ENCODE data around the gene EIF1B.
"Not testable (repeated sequence)": the region's sequence is repeated elsewhere in the genome, so short reads cannot be mapped to it uniquely, and the experiment has no call there.

Gene EIF1B

GRCh38 chr3:40309418-40309924, at the start of gene EIF1B:
EIF1B (plus strand) TSS chr3:40309707; CDS start chr3:40309942, 235 bp downstream.
- intact Hi-C loops (cut with DNase I), result loop anchor here (2.0 to 5.0 kb wide), 2 partner anchors 143 to 905 kb away; no protein-coding TSS in a partner anchor
- peak; percentile 96 to 100 (median 99) for DNase-seq

- intact Hi-C loops (cut with DNase I), result no loop called here
- DNase-seq, result no peak
Measured at GRCh38 chr3:40262331-40262730, 47.2 kb upstream of the EIF1B start.

GRCh38 chr3:40264451-40264850, 45.1 kb upstream of the EIF1B start:
- DNase-seq, result no peak
- intact Hi-C loops (cut with DNase I), result no loop called here

GRCh38 chr3:40265181-40265580, 44.3 kb upstream of the EIF1B start:
- intact Hi-C loops (cut with DNase I), result no loop called here
- DNase-seq, result no peak

- intact Hi-C loops (cut with DNase I), result no loop called here
- no peak for DNase-seq
Measured at GRCh38 chr3:40267937-40268724, 41.4 kb upstream of the EIF1B start.

GRCh38 chr3:40268802-40269524, 40.5 kb upstream of the EIF1B start:
- intact Hi-C loops (cut with DNase I), result no loop called here

GRCh38 chr3:40278791-40279190, 30.7 kb upstream of the EIF1B start:
- no peak for DNase-seq
- intact Hi-C loops (cut with DNase I), result no loop called here

More at GRCh38 chr3:40268802-40269524, 40.5 kb upstream of the EIF1B start:
- no peak for DNase-seq

- intact Hi-C loops (cut with DNase I), result no loop called here
- no peak for DNase-seq
Measured at GRCh38 chr3:40281995-40282394, 27.5 kb upstream of the EIF1B start.

GRCh38 chr3:40283057-40283456, 26.4 kb upstream of the EIF1B start:
- intact Hi-C loops (cut with DNase I), result not testable (repeated sequence)

GRCh38 chr3:40287248-40287647, 22.3 kb upstream of the EIF1B start:
- DNase-seq, result no peak
- intact Hi-C loops (cut with DNase I), result no loop called here

More at GRCh38 chr3:40283057-40283456, 26.4 kb upstream of the EIF1B start:
- DNase-seq, result not testable (repeated sequence)

GRCh38 chr3:40290396-40290795, 19.1 kb upstream of the EIF1B start:
- intact Hi-C loops (cut with DNase I), result no loop called here
- no peak for DNase-seq

GRCh38 chr3:40291471-40291870, 18.0 kb upstream of the EIF1B start:
- no peak for DNase-seq
- intact Hi-C loops (cut with DNase I), result no loop called here

- intact Hi-C loops (cut with DNase I), result no loop called here
Measured at GRCh38 chr3:40292637-40293349, 16.7 kb upstream of the EIF1B start.

GRCh38 chr3:40294434-40294833, 15.1 kb upstream of the EIF1B start:
- intact Hi-C loops (cut with DNase I), result no loop called here
- DNase-seq, result no peak

More at GRCh38 chr3:40292637-40293349, 16.7 kb upstream of the EIF1B start:
- peak in 1 of 10 donors; percentile 46 for DNase-seq

- intact Hi-C loops (cut with DNase I), result no loop called here
- no peak for DNase-seq
Measured at GRCh38 chr3:40298075-40298474, 11.4 kb upstream of the EIF1B start.

- no peak for DNase-seq
- intact Hi-C loops (cut with DNase I), result no loop called here
Measured at GRCh38 chr3:40299130-40299720, 10.3 kb upstream of the EIF1B start.

GRCh38 chr3:40299721-40300335, 9.7 kb upstream of the EIF1B start:
- intact Hi-C loops (cut with DNase I), result no loop called here
- no peak for DNase-seq

- DNase-seq, result no peak
- intact Hi-C loops (cut with DNase I), result no loop called here
Measured at GRCh38 chr3:40302784-40303183, 6.7 kb upstream of the EIF1B start.

- intact Hi-C loops (cut with DNase I), result no loop called here
- DNase-seq, result no peak
Measured at GRCh38 chr3:40304352-40304751, 5.2 kb upstream of the EIF1B start.

GRCh38 chr3:40306336-40306735, 3.2 kb upstream of the EIF1B start:
- DNase-seq, result no peak
- intact Hi-C loops (cut with DNase I), result loop anchor here (5.0 kb wide), 1 partner anchor 146 kb away; no protein-coding TSS in a partner anchor

Measured in posterior cingulate gyrus (tissue), 11 donors.